NCI-H146 treated with DMSO at 0.1 percent for 48 hours (cell line): ENCODE data around the gene EHBP1.
"Not testable (repeated sequence)": the region's sequence is repeated elsewhere in the genome, so short reads cannot be mapped to it uniquely, and the experiment has no call there.

Source experiments
- DNase-seq: peaks from one replicate; lab custom pipeline; 2025; ENCODE audit not compliant: unreplicated experiment; lab: John Stamatoyannopoulos, UW

EHBP1 gene

GRCh38 chr2:62732262-62732777, 26.8 kb downstream of the EHBP1 start:
- DNase-seq = no peak

- DNase-seq = no peak
Observed at GRCh38 chr2:62733546-62733945, 28.0 kb downstream of the EHBP1 start.

- DNase-seq = no peak
Observed at GRCh38 chr2:62736899-62737559, 31.5 kb downstream of the EHBP1 start.

- no peak for DNase-seq
Observed at GRCh38 chr2:62738981-62739936, 33.7 kb downstream of the EHBP1 start.

DNA sequence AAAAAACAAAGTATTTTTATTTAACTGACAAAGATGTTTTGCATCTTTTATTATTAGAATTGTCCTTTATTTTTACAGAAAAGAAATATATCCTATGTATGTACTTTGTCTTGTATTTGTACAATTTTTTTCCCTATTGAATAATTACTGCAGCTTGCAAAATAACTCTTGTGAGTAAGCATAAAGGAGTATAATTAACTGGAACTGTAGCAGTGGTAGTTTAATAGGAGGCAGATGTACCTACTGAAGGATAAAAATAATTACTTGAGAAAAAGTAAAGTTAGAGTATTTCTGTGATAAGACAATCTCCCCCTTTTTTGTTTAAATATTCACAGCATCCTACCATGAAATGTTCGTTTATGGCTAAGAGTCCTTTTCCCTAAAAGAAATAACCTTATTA, 34.7 kb downstream of the EHBP1 start:
- no peak for DNase-seq

GRCh38 chr2:62741127-62741526, 35.6 kb downstream of the EHBP1 start:
- no peak for DNase-seq

- DNase-seq = no peak
Observed at GRCh38 chr2:62741954-62742722, 36.6 kb downstream of the EHBP1 start.

- DNase-seq = no peak
Observed at GRCh38 chr2:62743506-62743905, 38.0 kb downstream of the EHBP1 start.

- no peak for DNase-seq
Observed at GRCh38 chr2:62744603-62745002, 39.1 kb downstream of the EHBP1 start.

- DNase-seq = no peak
Observed at GRCh38 chr2:62745891-62746481, 40.5 kb downstream of the EHBP1 start.

DNA sequence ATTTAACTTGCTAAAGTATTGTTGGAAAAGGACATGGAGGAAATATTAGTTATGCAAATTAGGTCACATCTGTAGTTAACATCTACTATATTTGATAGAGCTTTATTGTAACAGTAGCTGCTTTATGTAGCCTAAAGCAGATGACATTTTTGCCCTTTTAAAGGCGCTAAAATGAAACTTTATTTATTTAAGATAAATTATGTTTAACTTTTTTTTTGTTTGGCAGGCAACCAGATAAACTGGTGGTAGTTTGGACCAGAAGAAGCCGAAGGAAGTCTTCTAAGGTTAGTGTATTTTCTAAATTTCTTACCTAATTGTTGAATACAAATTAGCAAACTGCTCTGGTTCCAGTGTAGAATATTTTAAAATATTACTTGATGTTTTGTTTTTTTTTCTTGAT, 41.7 kb downstream of the EHBP1 start:
- no peak for DNase-seq

DNA sequence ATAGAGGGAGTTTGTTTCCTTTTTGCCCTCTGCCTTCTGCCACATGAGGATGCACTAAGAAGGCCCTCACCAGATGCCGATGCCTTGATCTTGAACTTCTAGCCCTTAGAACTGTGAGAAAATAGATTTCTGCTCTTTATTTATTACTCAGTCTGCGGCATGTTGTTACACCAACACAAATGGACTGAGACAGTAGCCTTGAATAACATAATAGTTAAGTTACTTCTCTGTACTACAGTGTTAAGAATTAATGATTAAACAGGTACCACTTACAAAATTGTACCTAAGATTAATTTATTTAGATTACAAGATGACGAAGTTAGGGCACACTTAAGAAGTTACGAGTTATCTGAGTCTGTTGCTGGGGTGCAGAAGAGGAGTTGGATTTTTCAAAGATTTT, 42.4 kb downstream of the EHBP1 start:
- DNase-seq = no peak

DNA sequence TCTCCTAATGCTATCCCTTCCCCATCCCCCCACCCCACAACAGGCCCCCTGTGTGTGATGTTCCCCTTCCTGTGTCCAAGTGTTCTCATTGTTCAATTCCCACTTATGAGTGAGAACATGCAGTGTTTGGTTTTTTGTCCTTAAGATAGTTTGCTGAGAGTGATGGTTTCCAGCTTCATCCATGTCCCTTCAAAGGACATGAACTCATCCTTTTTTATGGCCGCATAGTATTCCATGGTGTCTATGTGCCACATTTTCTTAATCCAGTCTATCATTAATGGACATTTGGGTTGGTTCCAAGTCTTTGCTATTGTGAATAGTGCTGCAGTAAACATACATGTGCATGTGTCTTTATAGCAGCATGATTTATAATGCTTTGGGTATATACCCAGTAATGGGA, 43.6 kb downstream of the EHBP1 start:
- DNase-seq = not testable (repeated sequence)

DNA sequence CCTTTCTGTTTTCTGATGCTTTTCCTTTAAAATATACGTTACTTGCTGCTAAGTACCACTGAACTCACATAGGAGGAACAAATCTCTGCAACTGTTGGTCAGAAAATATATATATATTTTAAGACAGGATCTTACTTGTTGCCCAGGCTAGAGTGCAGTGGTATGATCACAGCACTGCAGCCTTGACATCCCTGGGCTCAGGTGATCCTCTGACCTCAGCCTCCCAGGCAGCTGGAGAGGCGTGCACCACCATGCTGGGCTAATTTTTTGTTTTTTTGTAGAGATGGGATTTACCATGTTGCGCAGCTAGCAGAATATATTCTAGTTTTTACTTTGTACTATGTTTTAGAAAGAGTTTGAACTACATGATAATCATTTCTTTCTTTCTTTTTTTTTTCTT, 51.5 kb downstream of the EHBP1 start:
- no peak for DNase-seq

DNA sequence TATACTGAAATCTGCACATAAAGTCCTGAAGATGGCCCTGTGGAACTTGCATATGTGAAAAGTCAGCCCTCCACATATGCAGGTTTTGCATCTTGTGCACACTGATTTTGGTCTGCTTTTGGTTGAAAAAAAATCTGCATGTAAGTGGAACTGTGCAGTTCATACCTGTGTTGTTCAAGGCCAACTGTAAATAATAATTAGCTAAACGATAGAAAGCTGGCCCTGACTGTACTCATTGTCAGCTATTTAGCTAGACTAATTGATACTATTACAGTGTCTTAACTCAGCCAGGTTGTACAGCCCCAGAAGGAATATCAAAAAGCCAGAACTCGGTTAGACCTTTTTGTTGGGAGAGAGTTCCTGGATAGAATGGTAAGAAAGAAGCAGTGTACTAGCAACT, 54.5 kb downstream of the EHBP1 start:
- no peak for DNase-seq

DNA sequence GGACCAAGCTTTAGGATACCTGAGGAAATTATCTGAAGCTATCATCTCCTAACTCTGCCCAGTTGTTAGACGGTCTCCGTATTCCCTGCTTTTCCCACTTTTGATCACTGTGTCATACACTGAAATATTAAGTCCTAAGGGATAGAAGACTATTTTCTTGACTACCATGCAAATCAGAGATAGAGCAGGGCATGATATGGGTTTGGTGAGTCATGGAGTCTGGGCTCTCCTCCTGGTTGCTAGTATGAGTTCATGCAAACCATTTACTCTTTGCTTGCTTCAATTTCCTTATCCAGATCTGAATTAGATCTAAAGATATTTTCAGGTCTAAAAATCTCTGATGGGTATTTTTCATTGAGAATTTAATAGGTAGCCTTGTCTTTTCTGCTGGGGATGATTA, 55.0 kb downstream of the EHBP1 start:
- no peak for DNase-seq

GRCh38 chr2:62765619-62766376, 60.3 kb downstream of the EHBP1 start:
- no peak for DNase-seq

DNA sequence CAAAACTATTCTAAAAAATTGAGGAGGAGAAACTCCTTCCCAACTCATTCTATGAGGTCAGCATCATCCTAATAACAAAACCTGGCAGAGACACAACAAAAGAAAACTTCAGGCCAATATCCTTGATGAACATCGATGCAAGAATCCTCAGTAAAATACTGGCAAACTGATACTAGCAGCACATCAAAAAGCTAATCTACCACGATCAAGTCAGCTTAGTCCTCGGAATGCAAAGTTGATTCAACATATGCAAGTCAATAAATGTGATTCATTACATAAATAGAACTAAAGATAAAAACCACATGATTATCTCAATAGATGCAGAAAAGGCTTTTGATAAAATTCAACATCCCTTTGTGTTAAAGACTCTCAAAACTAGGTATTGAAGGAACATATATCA, 63.1 kb downstream of the EHBP1 start:
- no peak for DNase-seq

DNA sequence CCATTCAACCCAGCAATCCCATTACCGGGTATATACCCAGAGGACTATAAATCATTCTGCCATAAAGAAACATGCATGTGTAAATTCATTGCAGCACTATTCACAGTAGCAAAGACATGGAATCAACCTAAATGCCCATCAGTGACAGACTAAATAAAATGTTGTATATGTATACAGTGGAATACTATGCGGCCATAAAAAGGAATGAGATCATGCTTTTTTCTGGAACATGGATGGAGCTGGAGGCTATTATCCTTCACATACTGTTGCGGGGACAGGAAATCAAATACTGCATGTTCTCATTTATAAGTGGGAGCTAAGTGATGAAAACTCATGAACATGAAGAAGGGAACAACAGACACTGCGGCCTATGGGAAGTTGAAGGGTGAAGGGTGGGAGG, 65.1 kb downstream of the EHBP1 start:
- DNase-seq = no peak
